ENCODE measurements around the gene ZNF800.

ZNF800 gene

GRCh38 chr7:127359011-127359410 lies 33.5 kb downstream of the ZNF800 start:
- H3K4me3 ChIP-seq (ENCODE audit: low read length) = no peak overlapping the region
- DNase-seq (ENCODE audit: low read depth, low spot score) = no peak

GRCh38 chr7:127353897-127354296 lies 38.6 kb downstream of the ZNF800 start:
- no peak overlapping the region for H3K4me3 ChIP-seq (ENCODE audit: low read length)
- no peak for DNase-seq (ENCODE audit: low read depth, low spot score)

GRCh38 chr7:127350586-127350985 lies 41.9 kb downstream of the ZNF800 start:
- no peak overlapping the region for H3K4me3 ChIP-seq (ENCODE audit: low read length)
- no peak for DNase-seq (ENCODE audit: low read depth, low spot score)

- no peak overlapping the region for H3K4me3 ChIP-seq (ENCODE audit: low read length)
- no peak for DNase-seq (ENCODE audit: low read depth, low spot score)
Observed at GRCh38 chr7:127349881-127350280, 42.6 kb downstream of the ZNF800 start.

- H3K4me3 ChIP-seq (ENCODE audit: low read length) = no peak overlapping the region
- no peak for DNase-seq (ENCODE audit: low read depth, low spot score)
Observed at GRCh38 chr7:127348247-127348631, 44.3 kb downstream of the ZNF800 start.

GRCh38 chr7:127347567-127348246 lies 44.8 kb downstream of the ZNF800 start:
- no peak overlapping the region for H3K4me3 ChIP-seq (ENCODE audit: low read length)
- DNase-seq (ENCODE audit: low read depth, low spot score) = no peak

- no peak overlapping the region for H3K4me3 ChIP-seq (ENCODE audit: low read length)
- no peak for DNase-seq (ENCODE audit: low read depth, low spot score)
Observed at GRCh38 chr7:127346575-127347256, 45.8 kb downstream of the ZNF800 start.

GRCh38 chr7:127342596-127342995 lies 49.9 kb downstream of the ZNF800 start:
- DNase-seq (ENCODE audit: low read depth, low spot score) = no peak
- H3K4me3 ChIP-seq (ENCODE audit: low read length) = no peak overlapping the region

GRCh38 chr7:127338122-127338521 lies 54.4 kb downstream of the ZNF800 start:
- no peak for DNase-seq (ENCODE audit: low read depth, low spot score)
- no peak overlapping the region for H3K4me3 ChIP-seq (ENCODE audit: low read length)

- H3K4me3 ChIP-seq (ENCODE audit: low read length) = no peak overlapping the region
- no peak for DNase-seq (ENCODE audit: low read depth, low spot score)
Observed at GRCh38 chr7:127337581-127337980, 54.9 kb downstream of the ZNF800 start.

GRCh38 chr7:127336458-127336857 lies 56.0 kb downstream of the ZNF800 start:
- no peak for DNase-seq (ENCODE audit: low read depth, low spot score)
- H3K4me3 ChIP-seq (ENCODE audit: low read length) = no peak overlapping the region

GRCh38 chr7:127332880-127333279 lies 59.6 kb downstream of the ZNF800 start:
- no peak for DNase-seq (ENCODE audit: low read depth, low spot score)
- H3K4me3 ChIP-seq (ENCODE audit: low read length) = no peak overlapping the region

GRCh38 chr7:127330070-127330469 lies 62.4 kb downstream of the ZNF800 start:
- no peak for DNase-seq (ENCODE audit: low read depth, low spot score)
- no peak overlapping the region for H3K4me3 ChIP-seq (ENCODE audit: low read length)

- H3K4me3 ChIP-seq (ENCODE audit: low read length) = no peak overlapping the region
- DNase-seq (ENCODE audit: low read depth, low spot score) = no peak
Observed at GRCh38 chr7:127322832-127323493, 69.5 kb downstream of the ZNF800 start.

GRCh38 chr7:127322351-127322750 lies 70.2 kb downstream of the ZNF800 start:
- H3K4me3 ChIP-seq (ENCODE audit: low read length) = no peak overlapping the region
- DNase-seq (ENCODE audit: low read depth, low spot score) = peak; percentile 27

- no peak for DNase-seq (ENCODE audit: low read depth, low spot score)
- no peak overlapping the region for H3K4me3 ChIP-seq (ENCODE audit: low read length)
Observed at GRCh38 chr7:127320974-127321373, 71.5 kb downstream of the ZNF800 start.
